Stomach smooth muscle (tissue), 2 donors: Measurements from ENCODE around the gene SCFD2.
"Not testable (repeated sequence)": the region's sequence is repeated elsewhere in the genome, so short reads cannot be mapped to it uniquely, and the experiment has no call there.

Experiments used
- H3K27ac ChIP-seq: one replicate; pipeline ENCODE4 v1.7.0; 2013; ENCODE audit warnings: mild to moderate bottlenecking, low read length, inconsistent platforms
- H3K27me3 ChIP-seq, 2 donors: one replicate each; pipeline ENCODE4 v1.7.0; 2013; ENCODE audit warnings: low read length in 2 of 2; ENCODE audit not compliant: insufficient read depth in 2 of 2, control insufficient read depth in 1 of 2
- H3K36me3 ChIP-seq, 2 donors: one replicate each; pipeline ENCODE4 v1.7.0; 2013; ENCODE audit warnings: low read length in 2 of 2; ENCODE audit not compliant: control insufficient read depth in 2 of 2, insufficient read depth in 2 of 2
- H3K4me1 ChIP-seq: one replicate; pipeline ENCODE4 v1.7.0; 2013; ENCODE audit warnings: low read length; ENCODE audit not compliant: control insufficient read depth, insufficient read depth
- H3K4me3 ChIP-seq, 2 donors: one replicate each; pipeline ENCODE4 v1.7.0; 2013; ENCODE audit warnings: low read length in 2 of 2
- H3K9ac ChIP-seq, 2 donors: one replicate each; pipeline ENCODE4 v1.7.0; 2013; ENCODE audit warnings: low read length in 2 of 2, mild to moderate bottlenecking in 1 of 2
- H3K9me3 ChIP-seq, 2 donors: one replicate each; pipeline ENCODE4 v1.7.0; 2013; ENCODE audit warnings: low read length in 2 of 2; ENCODE audit not compliant: control insufficient read depth in 2 of 2
- donor health status: healthy.
- donor health status: Pancreatic carcinoma.

The SCFD2 gene

DNA sequence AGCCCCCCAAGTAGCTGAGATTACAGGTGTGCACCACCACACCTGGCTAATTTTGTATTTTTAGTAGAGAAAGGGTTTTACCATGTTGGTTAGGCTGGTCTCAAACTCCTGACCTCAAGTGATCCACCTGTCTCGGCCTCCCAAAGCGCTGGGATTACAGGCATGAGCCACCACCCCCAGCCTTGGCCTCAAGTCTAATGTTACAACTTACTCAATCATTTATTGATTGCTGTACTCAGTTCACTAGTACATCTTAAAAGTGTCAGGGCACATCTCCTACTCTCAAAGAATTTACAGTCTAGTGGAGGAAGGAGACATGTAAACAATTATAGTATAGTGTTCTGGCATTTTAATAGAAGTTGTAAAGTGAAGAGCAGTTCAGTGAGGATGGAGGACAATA lies 19.5 kb downstream of the SCFD2 start:
- H3K9ac ChIP-seq, H3K9me3 ChIP-seq, H3K36me3 ChIP-seq, H3K4me3 ChIP-seq, H3K27ac ChIP-seq, H3K4me1 ChIP-seq, H3K27me3 ChIP-seq: not testable (repeated sequence)

DNA sequence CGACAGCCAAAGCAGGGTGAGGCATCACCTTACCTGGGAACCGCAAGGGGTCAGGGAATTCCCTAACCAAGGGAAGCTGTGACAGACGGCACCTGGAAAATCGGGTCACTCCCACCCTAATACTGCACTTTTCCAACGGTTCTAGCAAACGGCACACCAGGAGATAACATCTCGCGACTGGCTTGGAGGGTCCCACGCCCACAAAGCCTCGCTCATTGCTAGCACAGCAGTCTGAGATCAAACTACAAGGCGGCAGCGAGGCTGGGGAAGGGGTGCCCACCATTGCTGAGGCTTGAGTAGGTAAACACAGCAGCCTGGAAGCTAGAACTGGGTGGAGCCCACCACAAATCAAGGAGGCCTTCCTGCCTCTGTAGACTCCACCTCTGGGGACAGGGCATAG lies 25.7 kb downstream of the SCFD2 start:
- H3K27me3 ChIP-seq, H3K4me1 ChIP-seq, H3K27ac ChIP-seq, H3K36me3 ChIP-seq, H3K4me3 ChIP-seq, H3K9me3 ChIP-seq, H3K9ac ChIP-seq: not testable (repeated sequence)

DNA sequence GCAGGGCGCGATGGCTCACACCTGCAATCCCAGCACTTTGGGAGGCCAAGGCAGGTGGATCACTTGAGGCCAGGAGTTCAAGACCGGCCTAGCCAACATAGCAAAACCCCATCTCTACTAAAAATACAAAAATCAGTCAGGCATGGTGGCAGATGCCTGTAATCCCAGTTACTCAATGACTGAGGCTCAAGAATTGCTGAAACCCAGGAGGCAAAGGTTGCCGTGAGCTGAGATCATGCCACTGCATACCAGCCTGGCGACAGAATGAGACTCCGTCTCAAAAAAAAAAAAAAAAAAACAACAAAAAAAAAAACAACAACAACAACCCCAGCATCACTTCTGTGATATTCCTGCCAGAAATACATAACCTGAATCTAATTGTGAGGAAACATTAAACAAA lies 30.9 kb downstream of the SCFD2 start:
- H3K27me3 ChIP-seq, H3K9ac ChIP-seq, H3K36me3 ChIP-seq, H3K4me3 ChIP-seq, H3K27ac ChIP-seq, H3K4me1 ChIP-seq, H3K9me3 ChIP-seq: not testable (repeated sequence)

DNA sequence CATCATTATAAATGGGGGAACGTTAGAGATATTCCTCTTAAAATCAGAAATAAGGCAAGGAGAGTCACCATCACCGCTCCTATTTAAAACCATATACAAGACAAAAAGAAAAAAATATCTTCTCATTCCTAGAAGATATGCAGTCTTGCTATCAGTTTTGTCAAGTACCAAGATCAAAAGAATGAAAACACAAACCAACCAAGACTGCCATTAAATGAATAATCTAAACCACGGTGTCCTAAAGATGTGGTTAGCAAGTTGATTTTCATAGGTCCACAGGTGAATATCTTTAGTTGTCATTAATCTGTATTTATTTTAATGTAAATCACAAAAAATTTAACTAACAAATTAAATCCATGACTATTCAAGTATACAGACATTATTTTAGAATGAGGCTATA lies 39.3 kb downstream of the SCFD2 start:
- no peaks in the 10 kb centered on the region for H3K9me3 ChIP-seq
- no peak overlapping the region for H3K9ac ChIP-seq
- H3K4me3 ChIP-seq, result no peak overlapping the region
- H3K4me1 ChIP-seq, result no peaks in the 10 kb centered on the region
- H3K27ac ChIP-seq, result no peak overlapping the region
- H3K27me3 ChIP-seq, result no peaks in the 10 kb centered on the region
- no peaks in the 10 kb centered on the region for H3K36me3 ChIP-seq

DNA sequence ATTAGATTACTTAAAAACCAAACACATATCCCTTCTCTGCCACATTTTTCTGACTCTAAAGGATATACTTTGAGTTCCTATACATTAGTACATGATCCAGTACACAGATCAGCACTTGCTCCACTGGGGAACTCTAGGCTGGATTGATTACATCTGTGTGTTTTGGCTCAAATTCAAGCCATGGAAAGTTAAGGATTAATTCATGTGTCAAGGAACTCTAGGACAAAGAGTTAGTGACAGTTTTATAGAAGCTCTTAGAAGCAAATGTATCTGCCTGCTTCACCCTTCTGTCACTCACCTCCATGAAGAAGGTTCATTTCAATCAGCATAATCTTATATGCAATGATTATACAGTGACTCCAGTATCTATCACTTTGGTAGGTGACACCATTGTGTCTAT lies 43.2 kb downstream of the SCFD2 start:
- Histone ChIP-seq H3K27me3 (no peaks in the 10 kb centered on the region), H3K27ac (no peak overlapping the region), H3K9me3 (no peaks in the 10 kb centered on the region), H3K4me1 (no peaks in the 10 kb centered on the region), H3K9ac (no peak overlapping the region), H3K36me3 (no peaks in the 10 kb centered on the region), H3K4me3 (no peak overlapping the region)

DNA sequence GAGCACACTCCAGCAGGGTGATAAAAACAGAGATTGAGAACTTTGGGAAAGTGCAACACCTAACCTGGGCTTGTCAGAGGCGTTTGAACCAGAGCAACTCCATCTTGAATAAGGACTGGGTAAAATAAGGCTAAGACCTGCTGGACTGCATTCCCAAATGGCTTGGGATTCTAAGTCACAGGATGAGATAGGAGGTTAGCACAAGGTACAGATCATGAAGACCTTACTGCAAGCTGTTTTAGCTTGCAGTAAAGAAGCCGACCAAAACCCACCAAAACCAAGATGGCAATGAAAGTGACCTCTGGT lies 43.9 kb downstream of the SCFD2 start:
- Histone ChIP-seq H3K4me3 (no peak overlapping the region), H3K36me3 (no peaks in the 10 kb centered on the region), H3K9ac (no peak overlapping the region)

DNA sequence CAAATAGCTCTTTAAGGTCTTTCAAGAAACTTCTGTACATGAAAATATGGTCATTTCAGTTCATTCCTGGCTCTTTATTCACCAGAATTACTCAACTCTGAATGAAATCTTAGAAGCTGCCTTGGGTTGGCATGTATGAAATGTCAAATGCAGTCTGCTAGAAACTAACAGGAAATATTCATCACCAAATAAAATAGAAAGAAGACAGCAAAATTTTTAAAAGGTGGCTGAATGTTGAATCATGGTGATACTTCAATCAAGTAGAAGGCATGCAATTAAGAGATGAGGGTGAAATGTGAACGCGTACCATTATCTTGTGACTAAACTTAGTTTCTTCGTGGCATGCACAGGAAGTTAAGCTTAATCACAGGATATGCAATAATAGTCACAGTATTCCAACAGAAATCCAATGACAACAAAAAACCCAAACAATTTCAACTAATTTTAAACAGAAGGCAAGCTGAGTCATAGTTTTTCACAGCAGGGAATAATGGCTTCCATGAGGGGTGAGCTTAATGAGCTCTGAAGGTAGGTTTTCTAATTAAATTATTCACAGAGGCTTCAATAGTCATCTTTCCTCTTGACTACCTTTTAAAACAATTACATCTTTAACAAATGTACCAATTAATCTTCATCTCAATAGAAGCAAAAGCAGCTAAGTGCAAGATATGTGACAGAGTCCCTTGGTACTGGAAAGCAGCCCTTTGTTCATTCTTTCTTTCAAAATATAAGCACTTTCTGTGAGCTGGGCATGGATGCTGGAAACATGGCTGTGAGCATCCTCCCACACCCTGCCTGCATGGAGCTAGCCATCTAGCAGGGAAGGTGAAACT lies 44.5 kb downstream of the SCFD2 start:
- H3K36me3 ChIP-seq, result no peaks in the 10 kb centered on the region
- H3K27me3 ChIP-seq, result no peaks in the 10 kb centered on the region
- no peak overlapping the region for H3K9ac ChIP-seq
- no peaks in the 10 kb centered on the region for H3K4me1 ChIP-seq
- no peaks in the 10 kb centered on the region for H3K9me3 ChIP-seq
- H3K4me3 ChIP-seq, result no peak overlapping the region
- no peak overlapping the region for H3K27ac ChIP-seq

More for the DNA sequence above, 43.9 kb downstream of the SCFD2 start:
- Histone ChIP-seq H3K27me3 (no peaks in the 10 kb centered on the region), H3K4me1 (no peaks in the 10 kb centered on the region), H3K9me3 (no peaks in the 10 kb centered on the region), H3K27ac (no peak overlapping the region)

DNA sequence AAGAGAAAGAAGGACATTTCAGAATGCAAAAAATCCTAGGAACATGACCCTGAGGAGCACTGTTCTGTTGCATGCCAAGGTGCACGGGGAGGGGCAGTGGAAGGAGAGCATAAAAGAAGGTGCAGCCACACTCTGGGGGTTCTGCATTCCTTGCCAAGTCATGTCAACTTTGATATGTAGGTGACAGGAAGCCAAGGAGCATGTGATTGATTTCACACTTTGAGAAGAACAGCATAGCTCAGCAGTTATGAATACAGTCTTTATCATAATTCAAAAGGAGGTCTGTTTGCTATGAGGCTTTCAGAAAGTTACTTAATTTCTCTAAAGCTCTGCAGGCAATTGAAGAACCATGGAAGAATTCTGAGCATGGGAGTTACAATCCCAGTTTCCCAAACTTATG lies 50.6 kb downstream of the SCFD2 start:
- H3K9me3 ChIP-seq, result no peaks in the 10 kb centered on the region
- no peaks in the 10 kb centered on the region for H3K36me3 ChIP-seq
- H3K27ac ChIP-seq, result no peak overlapping the region
- H3K4me3 ChIP-seq, result no peak overlapping the region
- no peaks in the 10 kb centered on the region for H3K4me1 ChIP-seq
- H3K9ac ChIP-seq, result no peak overlapping the region
- H3K27me3 ChIP-seq, result no peaks in the 10 kb centered on the region

DNA sequence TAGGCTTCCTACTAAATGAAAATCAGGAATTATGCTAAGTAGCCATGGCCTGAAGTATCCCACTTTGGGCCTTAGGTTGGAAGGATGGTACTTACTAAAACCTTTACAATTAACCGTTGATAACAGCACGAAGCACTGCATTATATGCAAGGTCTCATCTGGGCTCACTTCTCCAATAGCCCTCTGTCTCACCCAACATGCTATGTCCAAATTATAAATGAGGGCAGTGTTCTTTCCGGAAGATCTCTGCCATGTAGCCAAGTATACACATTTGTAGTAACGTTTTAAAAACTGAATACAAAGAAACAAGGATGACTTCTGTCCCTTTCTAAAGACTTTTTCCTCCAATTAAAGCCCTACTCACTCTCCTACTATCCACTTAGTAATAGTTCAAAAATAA lies 51.6 kb downstream of the SCFD2 start:
- no peaks in the 10 kb centered on the region for H3K36me3 ChIP-seq
- H3K27me3 ChIP-seq, result no peaks in the 10 kb centered on the region
- no peak overlapping the region for H3K4me3 ChIP-seq
- H3K4me1 ChIP-seq, result no peaks in the 10 kb centered on the region
- no peaks in the 10 kb centered on the region for H3K9me3 ChIP-seq
- no peak overlapping the region for H3K9ac ChIP-seq
- no peak overlapping the region for H3K27ac ChIP-seq

DNA sequence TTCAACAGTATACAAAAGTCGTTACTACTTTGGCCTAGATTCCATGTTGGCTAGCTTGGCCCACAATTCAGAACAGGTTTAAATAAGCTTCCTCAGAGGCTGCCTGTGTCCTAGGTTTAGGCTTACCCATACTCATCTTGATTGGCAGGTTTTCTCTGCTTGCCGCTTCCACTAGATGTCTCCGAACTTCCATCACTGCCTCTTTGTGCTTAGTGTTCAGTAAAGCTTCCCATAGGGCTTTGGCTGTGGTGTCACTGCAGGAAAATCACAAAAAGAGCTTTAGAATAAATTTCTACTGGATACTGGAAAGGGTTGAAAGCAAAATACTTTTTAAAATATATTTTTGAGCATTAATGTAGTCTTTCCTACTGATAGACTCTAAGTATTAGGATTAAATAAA lies 52.4 kb downstream of the SCFD2 start:
- H3K4me1 ChIP-seq, result no peaks in the 10 kb centered on the region
- H3K36me3 ChIP-seq, result no peaks in the 10 kb centered on the region
- no peak overlapping the region for H3K27ac ChIP-seq
- no peak overlapping the region for H3K9ac ChIP-seq
- no peaks in the 10 kb centered on the region for H3K9me3 ChIP-seq
- H3K4me3 ChIP-seq, result no peak overlapping the region
- H3K27me3 ChIP-seq, result no peaks in the 10 kb centered on the region

DNA sequence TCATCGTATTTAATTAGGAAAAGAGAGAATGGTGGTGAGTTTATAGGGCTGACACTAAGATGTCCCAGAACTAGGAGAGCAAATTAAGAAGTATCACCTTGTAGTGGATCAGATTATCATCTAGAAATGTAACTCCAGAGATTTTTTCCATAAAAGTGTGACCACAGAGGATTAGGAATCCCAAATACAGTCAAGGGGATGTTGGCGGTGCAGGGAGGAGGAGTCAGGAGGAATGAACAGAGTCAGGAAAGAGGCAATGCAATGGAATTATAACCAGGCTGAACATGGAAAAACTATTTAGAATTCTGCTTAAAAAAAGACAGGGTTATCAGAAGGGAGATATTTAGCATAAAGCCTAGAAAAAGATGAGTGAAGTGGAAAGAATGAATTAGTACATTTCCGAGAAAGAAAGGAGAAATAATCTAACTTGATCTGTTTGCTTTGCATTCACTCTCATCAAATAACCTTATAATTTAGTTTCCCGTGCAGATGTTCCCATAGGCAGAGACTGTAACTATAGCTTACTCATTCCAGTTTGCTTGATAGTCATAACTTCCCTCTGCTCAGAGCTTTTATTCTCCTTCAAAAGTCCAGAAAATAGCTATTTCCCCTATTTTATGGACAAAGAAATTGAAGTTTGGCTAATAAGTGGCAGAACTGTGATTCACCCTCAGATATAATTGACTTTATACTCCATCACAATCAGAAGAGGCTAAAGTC lies 56.4 kb downstream of the SCFD2 start:
- Histone ChIP-seq H3K27me3 (no peaks in the 10 kb centered on the region), H3K4me3 (no peak overlapping the region), H3K9me3 (no peaks in the 10 kb centered on the region), H3K9ac (no peak overlapping the region), H3K36me3 (no peaks in the 10 kb centered on the region), H3K4me1 (no peaks in the 10 kb centered on the region), H3K27ac (no peak overlapping the region)
